GM12801 (cell line): ENCODE results near the gene SSMEM1.

ENCODE experiments used
- CTCF ChIP-seq: IDR thresholded peaks from one replicate; pipeline ENCODE4 v1.5.1; 2011; ENCODE audit warnings: control low read depth; ENCODE audit not compliant: insufficient read length; ENCODE audit errors: extremely low read depth

Gene SSMEM1

GRCh38 chr7:130240240-130240639 lies 32.6 kb downstream of the SSMEM1 start:
- no peak for TF ChIP-seq CTCF

- TF ChIP-seq CTCF = no peak
Measured at GRCh38 chr7:130242198-130243014, 34.7 kb downstream of the SSMEM1 start.

- TF ChIP-seq CTCF = no peak
Measured at GRCh38 chr7:130254555-130254954, 46.9 kb downstream of the SSMEM1 start.

- no peak for TF ChIP-seq CTCF
Measured at GRCh38 chr7:130256704-130257103, 49.0 kb downstream of the SSMEM1 start.

GRCh38 chr7:130258494-130259078 lies 50.9 kb downstream of the SSMEM1 start:
- TF ChIP-seq CTCF = no peak

- TF ChIP-seq CTCF = no peak
Measured at GRCh38 chr7:130262448-130262847, 54.8 kb downstream of the SSMEM1 start.

- TF ChIP-seq CTCF = no peak
Measured at GRCh38 chr7:130263130-130263529, 55.5 kb downstream of the SSMEM1 start.
